Tibial artery (tissue), 4 donors: ENCODE data around the gene ARGLU1.

Experiments
- DNase-seq, 2 donors: peaks; one replicate each; pipeline ENCODE4 v3.0.0-alpha.2; 2019
- H3K27ac ChIP-seq, 2 donors: fragments of 200-600 bp; sonication (generic) in 1 of 2; 1 replicate in 1 of 2; 2 replicates in 1 of 2; pipeline ENCODE4 v1.5.1; 2018 to 2019; ENCODE audit warnings: mild to moderate bottlenecking in 1 of 2
- H3K27me3 ChIP-seq, 2 donors: fragments of 200-600 bp; sonication (generic) in 1 of 2; one replicate each; pipeline versions ENCODE4 v1.5.1 to v1.6.0; 2016 to 2019
- H3K36me3 ChIP-seq, 3 donors: fragments of 200-600 bp; sonication (generic) in 2 of 3; one replicate each; pipeline ENCODE4 v1.5.1; 2016 to 2019; ENCODE audit warnings: mild to moderate bottlenecking in 2 of 3
- H3K4me1 ChIP-seq, 4 donors: fragments of 200-600 bp; sonication (generic) in 2 of 4; 1 replicate in 3 of 4; 2 replicates in 1 of 4; pipeline ENCODE4 v1.5.1; 2016 to 2019
- H3K4me3 ChIP-seq, 2 donors: fragments of 200-600 bp; sonication (generic) in 1 of 2; 1 replicate in 1 of 2; 2 replicates in 1 of 2; pipeline ENCODE4 v1.5.1; 2018 to 2019; ENCODE audit warnings: mild to moderate bottlenecking in 2 of 2
- H3K9me3 ChIP-seq, 3 donors: fragments of 200-600 bp; sonication (generic) in 1 of 3; one replicate each; pipeline ENCODE4 v1.5.1; 2016 to 2019
- intact Hi-C: fragments of 100-400 bp; cut with DNase I; formaldehyde crosslinking; loops from one replicate; pipeline ENCODE4 v1.15.0; 2023; ENCODE audit warnings: low total_unique reads
- TF ChIP-seq, protein P1 (sequence below), 2 experiments: fragments of 200-600 bp in 1 of 2; fragments of 450-650 bp in 1 of 2; IDR thresholded peaks; one replicate each; pipeline ENCODE4 v1.5.1; 2017 to 2019; ENCODE audit warnings: antibody characterized with exemption in 2 of 2, mild to moderate bottlenecking in 1 of 2, moderate library complexity in 1 of 2

Gene ARGLU1

DNA sequence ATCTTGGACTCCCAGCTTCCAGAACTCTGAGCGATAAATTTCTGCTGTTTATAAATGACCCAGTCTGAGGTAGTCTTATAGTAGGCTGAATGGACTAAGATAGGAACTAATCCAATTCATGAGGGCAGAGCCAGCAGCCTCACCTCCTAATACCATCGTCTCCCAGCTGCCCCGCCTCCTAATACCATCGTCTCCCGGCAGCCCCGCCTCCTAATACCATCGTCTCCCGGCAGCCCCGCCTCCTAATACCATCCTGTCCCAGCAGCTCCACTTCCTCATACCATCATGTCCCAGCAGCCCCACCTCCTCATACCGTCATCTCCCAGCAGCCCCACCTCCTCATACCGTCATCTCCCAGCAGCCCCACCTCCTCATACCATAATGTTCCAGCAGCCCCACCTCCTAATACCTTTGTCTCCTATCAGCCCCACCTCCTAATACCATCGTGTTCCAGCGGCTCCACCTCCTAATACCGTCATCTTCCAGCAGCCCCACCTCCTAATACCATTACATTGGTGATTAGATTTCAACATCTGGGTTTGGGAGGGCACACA is 2.4 kb upstream of the ARGLU1 start:
- Histone ChIP-seq H3K27ac (peak overlapping the region; percentile 36 to 61), H3K4me1 (peaks cover 0 to 23% (median 11%) of the 10 kb centered on the region in 4 donors), H3K9me3 (no peaks in the 10 kb centered on the region), H3K36me3 (no peaks in the 10 kb centered on the region), H3K27me3 (no peaks in the 10 kb centered on the region), H3K4me3 (peak overlapping the region in 1 of 2 donors; percentile 17)
- TF ChIP-seq, protein P1, sequence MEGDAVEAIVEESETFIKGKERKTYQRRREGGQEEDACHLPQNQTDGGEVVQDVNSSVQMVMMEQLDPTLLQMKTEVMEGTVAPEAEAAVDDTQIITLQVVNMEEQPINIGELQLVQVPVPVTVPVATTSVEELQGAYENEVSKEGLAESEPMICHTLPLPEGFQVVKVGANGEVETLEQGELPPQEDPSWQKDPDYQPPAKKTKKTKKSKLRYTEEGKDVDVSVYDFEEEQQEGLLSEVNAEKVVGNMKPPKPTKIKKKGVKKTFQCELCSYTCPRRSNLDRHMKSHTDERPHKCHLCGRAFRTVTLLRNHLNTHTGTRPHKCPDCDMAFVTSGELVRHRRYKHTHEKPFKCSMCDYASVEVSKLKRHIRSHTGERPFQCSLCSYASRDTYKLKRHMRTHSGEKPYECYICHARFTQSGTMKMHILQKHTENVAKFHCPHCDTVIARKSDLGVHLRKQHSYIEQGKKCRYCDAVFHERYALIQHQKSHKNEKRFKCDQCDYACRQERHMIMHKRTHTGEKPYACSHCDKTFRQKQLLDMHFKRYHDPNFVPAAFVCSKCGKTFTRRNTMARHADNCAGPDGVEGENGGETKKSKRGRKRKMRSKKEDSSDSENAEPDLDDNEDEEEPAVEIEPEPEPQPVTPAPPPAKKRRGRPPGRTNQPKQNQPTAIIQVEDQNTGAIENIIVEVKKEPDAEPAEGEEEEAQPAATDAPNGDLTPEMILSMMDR (IDR thresholded peaks at IDR 0.05), result no peak
- intact Hi-C loops, result no loop called here
- peak; percentile 82 to 83 for DNase-seq

DNA sequence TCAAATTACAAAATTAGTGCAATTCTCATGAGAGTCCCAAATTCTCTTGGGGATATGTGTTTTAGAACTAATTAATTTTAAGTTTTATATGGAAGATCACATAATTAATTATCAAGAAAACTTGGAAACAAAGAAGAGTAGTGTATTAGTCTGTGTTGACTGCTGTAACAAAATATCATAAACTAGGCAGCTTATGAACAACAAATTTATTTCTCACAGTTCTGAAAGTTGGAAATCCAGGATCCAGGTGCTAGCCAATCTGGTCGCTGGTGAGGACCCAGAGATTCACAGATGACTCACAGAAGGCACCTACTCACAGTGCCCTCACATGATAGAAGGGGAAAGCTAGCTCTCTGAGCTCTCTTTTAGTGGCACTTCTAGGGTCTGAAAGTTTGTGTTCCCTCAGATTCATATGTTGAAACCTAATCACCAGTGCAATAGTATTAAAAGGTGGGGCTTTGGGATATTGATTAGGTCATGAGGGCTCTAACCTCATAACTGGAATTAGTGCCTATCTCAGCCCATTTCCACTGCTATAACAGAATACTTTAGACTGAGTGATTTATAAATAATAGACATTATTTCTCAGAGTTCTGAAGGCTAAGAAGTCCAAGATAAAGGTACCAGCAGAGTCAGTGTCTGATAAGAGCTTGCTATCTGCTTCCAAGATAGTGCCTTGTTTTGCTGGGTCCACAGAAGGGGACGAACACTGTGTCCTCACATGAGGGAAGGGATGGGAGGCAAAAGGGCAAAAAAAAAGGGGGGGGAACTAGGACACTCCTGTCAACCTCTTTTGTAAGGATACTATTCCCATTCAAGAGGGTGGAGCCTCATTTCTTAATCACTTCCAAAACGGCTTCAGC is 1.5 kb upstream of the ARGLU1 start:
- Histone ChIP-seq H3K4me3 (no peak overlapping the region), H3K27ac (peak overlapping the region; percentile 36 to 61), H3K27me3 (no peaks in the 10 kb centered on the region), H3K9me3 (no peaks in the 10 kb centered on the region), H3K4me1 (peaks cover 0 to 32% (median 20%) of the 10 kb centered on the region in 4 donors), H3K36me3 (no peaks in the 10 kb centered on the region)
- intact Hi-C loops, result loop anchor here (5.0 to 10.0 kb wide), 3 partner anchors 45 to 1645 kb away; partner anchors contain the start of genes ABHD13 and LIG4
- DNase-seq, result no peak
- TF ChIP-seq, protein P1 (IDR thresholded peaks at IDR 0.05), result no peak

DNA sequence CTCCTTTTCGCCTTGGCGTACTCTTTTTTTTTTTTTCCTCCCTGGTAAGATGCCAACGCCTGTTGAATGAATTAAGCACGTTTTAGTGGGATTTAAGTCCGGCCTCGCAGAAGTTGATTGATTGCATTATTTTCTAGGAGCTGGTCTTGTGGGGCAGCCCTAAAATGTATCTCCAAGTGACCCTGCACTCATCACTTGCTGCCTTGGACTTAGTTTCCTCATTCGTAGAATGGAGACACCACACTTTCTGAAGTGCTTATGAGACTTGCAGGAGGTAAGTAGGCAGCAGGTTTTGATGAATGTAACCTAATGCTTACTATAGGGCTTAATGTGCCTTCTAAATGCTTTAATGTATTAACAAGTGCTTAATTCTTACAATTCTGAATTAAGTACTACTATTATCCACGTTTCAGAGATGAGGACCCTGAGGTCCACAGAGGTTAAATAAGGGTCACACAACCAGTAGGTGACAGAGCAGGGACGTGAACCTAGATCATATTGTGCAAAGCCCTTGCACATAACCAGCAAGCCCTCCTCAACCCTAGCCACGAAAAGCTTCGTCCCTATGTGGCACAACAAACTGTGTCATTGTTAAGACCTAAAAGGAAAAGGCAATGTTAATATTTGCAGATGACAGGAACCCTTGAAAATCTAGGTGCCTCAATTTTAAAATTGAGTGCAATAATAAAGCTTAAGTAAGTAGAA is 514 bp upstream of the ARGLU1 start:
- TF ChIP-seq, protein P1 (IDR thresholded peaks at IDR 0.05), result no peak
- DNase-seq, result no peak
- Histone ChIP-seq H3K27me3 (no peaks in the 10 kb centered on the region), H3K9me3 (no peaks in the 10 kb centered on the region), H3K4me3 (peak overlapping the region; percentile 84 to 97), H3K27ac (peak overlapping the region; percentile 95 to 98), H3K4me1 (peaks cover 0 to 34% (median 24%) of the 10 kb centered on the region in 4 donors), H3K36me3 (no peaks in the 10 kb centered on the region)
- intact Hi-C loops, result loop anchor here (5.0 to 10.0 kb wide), 3 partner anchors 46 to 1646 kb away; partner anchors contain the start of genes ABHD13 and LIG4

DNA sequence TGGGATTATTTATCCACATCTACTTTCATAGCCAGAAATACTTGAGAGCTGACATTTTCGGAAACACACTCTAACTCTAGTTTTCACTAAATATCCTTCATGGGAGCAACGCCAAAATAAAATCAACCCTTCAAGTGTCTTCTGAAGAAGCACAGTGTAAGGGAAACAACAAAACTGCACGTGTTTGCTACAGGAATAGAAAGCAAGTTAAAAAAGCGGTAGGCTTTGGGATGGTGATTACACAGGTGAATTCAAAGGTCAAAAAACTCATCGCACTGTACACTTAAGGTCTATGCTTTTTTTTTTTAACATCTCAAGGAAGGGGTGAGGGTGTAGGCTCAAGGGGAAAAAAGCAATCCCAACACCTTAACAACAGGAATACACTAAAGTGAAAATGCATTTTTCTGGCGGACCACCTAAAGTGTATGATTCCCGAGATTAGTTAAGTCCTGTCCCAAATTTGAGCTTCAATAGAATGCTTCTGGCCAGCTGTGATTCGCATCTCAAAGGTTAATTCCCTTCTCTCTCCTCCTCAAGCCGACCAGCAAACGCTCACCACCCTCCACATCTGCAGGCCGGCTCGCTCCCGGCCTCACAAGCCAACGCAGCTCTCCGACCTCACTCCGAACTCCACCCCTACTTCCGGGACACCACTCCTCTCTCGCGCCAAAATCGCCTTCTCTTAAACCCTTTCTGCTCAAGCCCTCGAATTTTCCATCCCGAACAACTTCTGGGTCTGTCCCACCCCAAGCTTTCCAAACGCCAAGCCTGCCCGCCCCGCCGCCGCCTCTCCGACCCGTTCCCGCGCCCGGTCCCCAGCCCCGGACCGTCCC is 1.1 kb downstream of the ARGLU1 start:
- TF ChIP-seq, protein P1 (IDR thresholded peaks at IDR 0.05), result no peak
- Histone ChIP-seq H3K36me3 (no peaks in the 10 kb centered on the region), H3K9me3 (no peaks in the 10 kb centered on the region), H3K27ac (peak overlapping the region; percentile 95 to 98), H3K4me1 (peaks cover 0 to 50% (median 34%) of the 10 kb centered on the region in 4 donors), H3K27me3 (no peaks in the 10 kb centered on the region), H3K4me3 (peak overlapping the region; percentile 84 to 97)
- DNase-seq, result peak; percentile 63 to 81
- intact Hi-C loops, result loop anchor here (5.0 to 10.0 kb wide), 3 partner anchors 48 to 1648 kb away; partner anchors contain the start of genes ABHD13 and LIG4
